Loucy (cell line): ENCODE results near the gene RDH14.

ENCODE experiments used
- EZH2phosphoT487 ChIP-seq: fragments of 200-600 bp; IDR thresholded peaks from 2 replicates; pipeline ENCODE4 v1.6.1; 2018; ENCODE audit warnings: antibody characterized with exemption, mild to moderate bottlenecking, moderate library complexity, borderline replicate concordance
- TF ChIP-seq, protein P1 (sequence below): fragments of 200-600 bp; sonication (generic); conservative IDR thresholded peaks from 2 replicates; pipeline ENCODE4 v1.5.1; 2014; ENCODE audit warnings: mild to moderate bottlenecking, antibody characterized with exemption, low read length

DNA sequence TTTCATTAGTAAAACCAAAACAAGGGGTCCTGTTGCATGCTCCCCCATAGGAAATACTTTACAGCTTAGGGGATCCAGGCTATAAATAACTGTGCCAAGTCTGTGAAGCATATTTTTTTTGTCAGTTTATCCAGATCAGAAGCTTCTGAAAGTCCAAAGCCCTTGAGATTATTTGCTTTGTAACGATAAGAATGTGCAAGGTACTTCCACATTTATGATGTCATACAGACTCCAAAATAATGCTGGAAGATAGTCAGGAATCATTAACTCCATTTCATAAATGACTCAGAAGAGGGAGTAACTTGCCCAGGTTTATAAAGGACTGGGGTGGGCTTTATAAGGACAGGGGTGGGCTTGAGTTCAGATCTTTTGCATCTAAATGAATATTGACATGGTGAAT is 29.3 kb downstream of the RDH14 start:
- TF ChIP-seq EZH2phosphoT487 = no peak
- TF ChIP-seq, protein P1, sequence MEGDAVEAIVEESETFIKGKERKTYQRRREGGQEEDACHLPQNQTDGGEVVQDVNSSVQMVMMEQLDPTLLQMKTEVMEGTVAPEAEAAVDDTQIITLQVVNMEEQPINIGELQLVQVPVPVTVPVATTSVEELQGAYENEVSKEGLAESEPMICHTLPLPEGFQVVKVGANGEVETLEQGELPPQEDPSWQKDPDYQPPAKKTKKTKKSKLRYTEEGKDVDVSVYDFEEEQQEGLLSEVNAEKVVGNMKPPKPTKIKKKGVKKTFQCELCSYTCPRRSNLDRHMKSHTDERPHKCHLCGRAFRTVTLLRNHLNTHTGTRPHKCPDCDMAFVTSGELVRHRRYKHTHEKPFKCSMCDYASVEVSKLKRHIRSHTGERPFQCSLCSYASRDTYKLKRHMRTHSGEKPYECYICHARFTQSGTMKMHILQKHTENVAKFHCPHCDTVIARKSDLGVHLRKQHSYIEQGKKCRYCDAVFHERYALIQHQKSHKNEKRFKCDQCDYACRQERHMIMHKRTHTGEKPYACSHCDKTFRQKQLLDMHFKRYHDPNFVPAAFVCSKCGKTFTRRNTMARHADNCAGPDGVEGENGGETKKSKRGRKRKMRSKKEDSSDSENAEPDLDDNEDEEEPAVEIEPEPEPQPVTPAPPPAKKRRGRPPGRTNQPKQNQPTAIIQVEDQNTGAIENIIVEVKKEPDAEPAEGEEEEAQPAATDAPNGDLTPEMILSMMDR = no peak
